Testis (tissue), 2 donors: ENCODE data around the gene RARRES2.

ENCODE experiments used
- POLR2A ChIP-seq: fragments of 450-650 bp; IDR thresholded peaks from one replicate; pipeline ENCODE4 v1.6.1; 2017; ENCODE audit warnings: antibody characterized with exemption, mild to moderate bottlenecking, moderate library complexity
- TF ChIP-seq, protein P1 (sequence below), 3 experiments: fragments of 450-650 bp in 2 of 3; fragments of 200-600 bp in 1 of 3; sonication (generic) in 1 of 3; IDR thresholded peaks; one replicate each; pipeline ENCODE4 v1.5.1; 2016 to 2019; ENCODE audit warnings: antibody characterized with exemption in 3 of 3, mild to moderate bottlenecking in 2 of 3, moderate library complexity in 1 of 3

DNA sequence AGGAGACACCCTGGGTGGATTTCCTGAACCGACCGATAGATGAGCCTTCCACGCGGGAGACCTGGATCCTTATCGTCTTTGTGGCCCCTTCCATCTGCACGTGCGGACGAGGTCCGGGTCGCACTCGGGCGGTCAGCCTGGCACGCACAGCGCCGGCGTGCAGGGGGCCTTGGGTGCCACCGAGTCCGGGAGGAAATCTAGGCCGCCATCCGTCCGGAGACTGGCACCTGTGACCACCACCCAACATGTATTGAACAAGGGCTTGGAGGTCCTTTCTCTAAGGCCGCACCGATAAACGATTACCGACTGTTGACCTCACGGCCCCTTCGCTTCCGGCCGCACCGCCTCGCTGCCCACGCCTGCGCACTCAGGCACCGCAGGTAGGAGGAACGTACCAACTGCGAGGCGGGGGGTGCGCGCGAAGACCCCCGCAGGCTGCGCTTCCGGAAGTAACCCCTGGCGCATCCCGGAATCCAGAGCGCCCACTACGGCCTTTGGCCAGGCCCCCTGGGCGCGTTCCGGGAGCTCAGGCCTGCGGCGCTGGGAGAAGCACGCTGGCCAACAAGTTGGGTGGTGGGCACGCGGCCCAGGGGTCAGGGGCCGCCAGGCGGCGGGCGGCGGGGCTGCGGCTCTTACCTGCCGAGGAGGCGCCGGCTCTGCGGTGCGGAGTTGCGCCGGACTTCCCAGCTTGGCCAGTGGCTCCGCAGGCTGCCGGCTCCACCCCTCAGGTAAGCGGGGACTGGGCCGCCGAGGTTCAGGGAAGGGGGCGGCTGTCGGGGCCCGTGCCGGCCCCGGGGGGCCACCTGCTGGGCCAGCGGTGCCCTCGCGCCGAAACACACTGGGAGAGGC lies 18.4 kb downstream of the RARRES2 start, which contains the start of the genes ACTR3C and LRRC61:
- TF ChIP-seq, protein P1, sequence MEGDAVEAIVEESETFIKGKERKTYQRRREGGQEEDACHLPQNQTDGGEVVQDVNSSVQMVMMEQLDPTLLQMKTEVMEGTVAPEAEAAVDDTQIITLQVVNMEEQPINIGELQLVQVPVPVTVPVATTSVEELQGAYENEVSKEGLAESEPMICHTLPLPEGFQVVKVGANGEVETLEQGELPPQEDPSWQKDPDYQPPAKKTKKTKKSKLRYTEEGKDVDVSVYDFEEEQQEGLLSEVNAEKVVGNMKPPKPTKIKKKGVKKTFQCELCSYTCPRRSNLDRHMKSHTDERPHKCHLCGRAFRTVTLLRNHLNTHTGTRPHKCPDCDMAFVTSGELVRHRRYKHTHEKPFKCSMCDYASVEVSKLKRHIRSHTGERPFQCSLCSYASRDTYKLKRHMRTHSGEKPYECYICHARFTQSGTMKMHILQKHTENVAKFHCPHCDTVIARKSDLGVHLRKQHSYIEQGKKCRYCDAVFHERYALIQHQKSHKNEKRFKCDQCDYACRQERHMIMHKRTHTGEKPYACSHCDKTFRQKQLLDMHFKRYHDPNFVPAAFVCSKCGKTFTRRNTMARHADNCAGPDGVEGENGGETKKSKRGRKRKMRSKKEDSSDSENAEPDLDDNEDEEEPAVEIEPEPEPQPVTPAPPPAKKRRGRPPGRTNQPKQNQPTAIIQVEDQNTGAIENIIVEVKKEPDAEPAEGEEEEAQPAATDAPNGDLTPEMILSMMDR (IDR thresholded peaks at IDR 0.05) = no peak
- TF ChIP-seq POLR2A = no peak
